K562 treated with DMSO at 1 percent for 48 hours (cell line): ENCODE data around the gene F10. TPM values are rescaled to one million over a fixed set of nuclear protein-coding genes. Genes with fewer than 3 reads are reported as not detected.

ENCODE experiments used
- total RNA-seq: library from RNA; unstranded; fragments of 300-600 nt; gene quantifications from 2 replicates; pipeline ENCODE4 v1.2.3, GENCODE V29; 2022; ENCODE audit warnings: low replicate concordance; ENCODE audit errors: extremely low read depth

The F10 gene
- not detected in 2 replicates for total RNA-seq

GRCh38 chr13:113122550-113123225 is at the start of gene F10:
TSS of gene F10 (plus strand) at chr13:113122799. CDS start at chr13:113122856, 57 bp downstream.

GRCh38 chr13:113105032-113105920 is 17.3 kb upstream of the F10 start, which contains the start of gene F7:
TSS of gene F7 (plus strand) at chr13:113105791. CDS start at chr13:113105842, 51 bp downstream.

DNA sequence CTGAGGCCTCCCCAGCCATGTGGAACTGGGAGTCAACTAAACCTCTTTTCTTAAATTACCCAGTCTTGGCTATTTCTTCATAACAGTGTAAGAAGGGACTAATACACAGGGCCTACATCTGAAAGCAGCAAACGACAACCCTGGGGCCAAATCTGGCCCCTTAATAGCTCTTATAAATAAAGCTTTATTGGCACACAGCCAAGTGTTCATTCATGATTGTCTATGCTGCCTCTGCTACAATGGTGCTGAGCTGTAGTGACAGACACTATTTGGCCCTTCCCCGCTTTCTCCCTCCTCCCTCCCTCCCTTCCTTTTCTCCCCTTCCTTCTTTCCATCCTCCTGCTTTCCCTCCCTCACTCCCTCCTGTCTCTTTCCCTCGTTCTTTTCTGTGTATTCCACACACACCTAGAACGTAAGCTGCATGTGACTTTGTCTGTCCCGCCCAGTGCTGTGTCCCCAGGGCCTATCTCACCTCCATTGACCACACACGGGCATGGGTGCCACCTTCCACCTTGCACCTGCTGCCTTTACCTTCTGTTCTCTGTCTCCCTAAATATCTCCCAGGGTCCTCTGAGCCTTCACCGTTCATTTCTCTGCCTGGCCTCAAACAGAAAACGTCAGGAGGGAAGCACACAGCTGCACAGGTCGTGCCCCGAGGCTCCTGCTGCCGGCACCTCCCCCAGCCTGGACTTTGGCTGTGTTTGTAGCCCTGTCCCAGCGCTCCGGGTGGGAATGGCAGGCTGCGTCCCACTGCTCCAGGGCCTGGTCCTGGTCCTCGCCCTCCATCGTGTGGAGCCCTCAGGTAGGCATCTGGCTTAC is 35.5 kb downstream of the F10 start, which contains the start of gene PROZ:
Gene PROZ (plus strand): TSS at position 720 of the 819 bp plus-strand sequence. CDS start 13 bp downstream, at position 733.

Other genes with a start within 250 kb of the F10 start
- gene MCF2L, start 153.6 kb upstream of the F10 start, total RNA-seq, result not detected in 2 replicates
- not detected in 2 replicates for gene F7, start 17.0 kb upstream of the F10 start, total RNA-seq
- gene PROZ, start 35.8 kb downstream of the F10 start, total RNA-seq, result not detected in 2 replicates
- not detected in 2 replicates for gene PCID2, start 85.9 kb downstream of the F10 start, total RNA-seq
- gene CUL4A, start 86.8 kb downstream of the F10 start, total RNA-seq, result not detected in 2 replicates
- not detected in 2 replicates for gene LAMP1, start 174.4 kb downstream of the F10 start, total RNA-seq
- not detected in 2 replicates for gene GRTP1, start 241.3 kb downstream of the F10 start, total RNA-seq